Endometrial microvascular endothelial cells (primary cell): ENCODE results near the gene CNOT10. TPM values are rescaled to one million over a fixed set of nuclear protein-coding genes. Genes with fewer than 3 reads are reported as not detected.
"Not testable (repeated sequence)": the region's sequence is repeated elsewhere in the genome, so short reads cannot be mapped to it uniquely, and the experiment has no call there.

Experiments used
- in situ Hi-C: cut with HindIII; loops from 2 replicates; pipeline ENCODE4 v1.10.0; 2017; ENCODE audit warnings: low sequenced_read_pairs, low pct_unique_long_range_greater_than_20kb; ENCODE audit errors: inconsistent ontology term
- total RNA-seq: library from RNA; depleted of rRNA; stranded (reverse); fragments of >200 nt; gene quantifications from one replicate; pipeline ENCODE4 v1.2.3, GENCODE V29; 2015; ENCODE audit errors: inconsistent ontology term

Gene CNOT10
- total RNA-seq, 1 donor from 2014 or later = 14.8 TPM

- in situ Hi-C loops = no loop called here
These were observed 48.7 kb downstream of the CNOT10 start for GRCh38 chr3:32733631-32734229.

- in situ Hi-C loops = no loop called here
These were observed 49.8 kb downstream of the CNOT10 start for GRCh38 chr3:32734756-32735155.

GRCh38 chr3:32743470-32743869, 58.5 kb downstream of the CNOT10 start:
- in situ Hi-C loops = not testable (repeated sequence)

- in situ Hi-C loops = no loop called here
These were observed 58.9 kb downstream of the CNOT10 start for GRCh38 chr3:32743934-32744333.

- in situ Hi-C loops = no loop called here
These were observed 66.4 kb downstream of the CNOT10 start for GRCh38 chr3:32751377-32751776.

GRCh38 chr3:32755761-32756160, 70.8 kb downstream of the CNOT10 start:
- in situ Hi-C loops = no loop called here

GRCh38 chr3:32757618-32758374, 72.8 kb downstream of the CNOT10 start:
- in situ Hi-C loops = no loop called here

- in situ Hi-C loops = no loop called here
These were observed 73.4 kb downstream of the CNOT10 start for GRCh38 chr3:32758375-32758753.

GRCh38 chr3:32759342-32759741, 74.4 kb downstream of the CNOT10 start:
- in situ Hi-C loops = no loop called here

- in situ Hi-C loops = no loop called here
These were observed 79.5 kb downstream of the CNOT10 start for GRCh38 chr3:32764481-32764880.

- in situ Hi-C loops = no loop called here
These were observed 93.4 kb downstream of the CNOT10 start for GRCh38 chr3:32778389-32778788.

- in situ Hi-C loops = no loop called here
These were observed 95.2 kb downstream of the CNOT10 start for GRCh38 chr3:32780071-32780734.

GRCh38 chr3:32780735-32781210, 95.8 kb downstream of the CNOT10 start:
- in situ Hi-C loops = no loop called here

- in situ Hi-C loops = no loop called here
These were observed 96.4 kb downstream of the CNOT10 start for GRCh38 chr3:32781211-32781968.

GRCh38 chr3:32781969-32782270, 96.9 kb downstream of the CNOT10 start:
- in situ Hi-C loops = not testable (repeated sequence)

- in situ Hi-C loops = no loop called here
These were observed 97.4 kb downstream of the CNOT10 start for GRCh38 chr3:32782407-32782806.

GRCh38 chr3:32791833-32792232, 106.8 kb downstream of the CNOT10 start:
- in situ Hi-C loops = no loop called here

GRCh38 chr3:32794487-32795308, 109.7 kb downstream of the CNOT10 start:
- in situ Hi-C loops = no loop called here
